Measurements from ENCODE around the gene MAU2.

- peak; percentile 61; the same call in 1 of the 2 replicates for TF ChIP-seq ZNF274 (CRISPR knock-in tag; IDR thresholded peaks at IDR 0.05)
- peak; percentile 53; the same call in 1 of the 2 replicates for TF ChIP-seq CREB1 (IDR thresholded peaks at IDR 0.05)
- peak; percentile 63 for TF ChIP-seq CREB1 (CRISPR knock-in tag; IDR thresholded peaks at IDR 0.05)
- TF ChIP-seq NFIC (IDR thresholded peaks at IDR 0.05; ENCODE audit: low read length) = no peak
- peak; percentile 38; the same call in 1 of the 2 replicates for TF ChIP-seq CTCF (CRISPR knock-in tag; IDR thresholded peaks at IDR 0.05)
- no peak for TF ChIP-seq ZNF24 (IDR thresholded peaks at IDR 0.05)
- TF ChIP-seq ZUFSP (CRISPR knock-in tag; IDR thresholded peaks at IDR 0.05; ENCODE audit: borderline replicate concordance) = no peak
- TF ChIP-seq FOXA3 (CRISPR knock-in tag; IDR thresholded peaks at IDR 0.05) = peak; percentile 12
- TF ChIP-seq GATAD1 (CRISPR knock-in tag; IDR thresholded peaks at IDR 0.05) = peak; percentile 84
- no peak for TF ChIP-seq E2F5 (CRISPR knock-in tag; conservative IDR thresholded peaks at IDR 0.05)
- TF ChIP-seq TCF7 (IDR thresholded peaks at IDR 0.05; ENCODE audit: low read depth) = no peak
- TF ChIP-seq ZFP36 (IDR thresholded peaks at IDR 0.05; ENCODE audit: borderline replicate concordance, low read depth, low read length, partially characterized antibody) = no peak
Observed at GRCh38 chr19:19320361-19321140, at the start of gene MAU2, which contains the start of gene SUGP1.

Measured in HepG2 (cell line).